ENCODE results near the gene FBLN1. TPM values are rescaled to one million over a fixed set of nuclear protein-coding genes. Genes with fewer than 3 reads are reported as not detected.

FBLN1 gene
- total and polyA plus RNA-seq, 2 of the 8 experiments (the other 6 are each of a cell fraction or from before 2014, with no cell fraction given), result 159 to 168 TPM

DNA sequence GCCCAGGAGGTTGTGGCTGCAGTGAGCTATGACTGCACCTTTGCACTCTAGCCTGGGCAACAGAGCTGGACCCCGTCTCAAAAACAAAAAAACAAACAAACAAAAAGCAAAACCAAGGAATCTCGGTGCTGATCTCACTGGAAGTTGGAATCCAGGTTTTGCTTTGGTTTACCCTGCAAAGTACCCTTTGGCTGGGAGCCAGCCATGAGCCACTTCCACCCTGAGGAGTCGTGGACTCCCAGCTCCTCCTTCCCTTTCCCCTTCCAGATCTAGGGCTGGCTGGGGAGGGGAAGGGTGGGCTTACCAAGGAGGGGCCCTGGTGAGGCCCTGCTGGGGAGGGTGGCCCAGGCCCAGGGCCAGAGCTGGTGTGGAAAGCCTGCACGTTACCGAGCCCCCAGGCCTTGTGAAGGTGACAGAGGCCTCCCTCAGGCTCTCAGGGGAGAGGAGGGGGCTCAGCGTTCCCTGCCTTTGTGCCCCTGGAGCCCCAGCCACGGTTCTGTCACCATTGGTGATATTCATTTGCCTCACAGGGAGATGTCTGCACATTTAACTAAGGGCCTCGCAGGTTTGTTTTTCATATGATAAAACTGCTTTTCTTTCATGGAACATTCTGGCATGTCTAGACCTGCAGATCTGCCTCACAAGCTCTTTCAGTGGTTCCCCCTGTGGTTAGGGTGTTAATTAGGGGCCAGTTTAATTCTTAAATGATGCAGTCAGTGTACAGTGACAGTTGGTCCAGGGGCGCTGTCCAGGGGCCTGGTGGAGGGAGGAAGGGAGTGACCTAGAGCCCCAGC, 29.0 kb downstream of the FBLN1 start (continued):
- TF ChIP-seq, protein P1, sequence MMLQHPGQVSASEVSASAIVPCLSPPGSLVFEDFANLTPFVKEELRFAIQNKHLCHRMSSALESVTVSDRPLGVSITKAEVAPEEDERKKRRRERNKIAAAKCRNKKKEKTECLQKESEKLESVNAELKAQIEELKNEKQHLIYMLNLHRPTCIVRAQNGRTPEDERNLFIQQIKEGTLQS (IDR thresholded peaks at IDR 0.05; ENCODE audit: insufficient read depth, low read depth, low read length), result no peak
- TF ChIP-seq RFX5 (IDR thresholded peaks at IDR 0.05; ENCODE audit: borderline replicate concordance, low read depth, low read length) (no peak), NRF1 (IDR thresholded peaks at IDR 0.05; ENCODE audit: low read depth, low read length) (no peak)

Data from H1 (cell line).